Uterus (tissue), 2 donors: ENCODE results near the gene HINT1.

Source experiments
- CTCF ChIP-seq, 4 experiments: fragments of 200-600 bp in 2 of 4; fragments of 450-650 bp in 2 of 4; sonication (generic) in 2 of 4; IDR thresholded peaks; one replicate each; pipeline ENCODE4 v1.5.1; 2016 to 2019; ENCODE audit warnings: antibody characterized with exemption in 4 of 4, mild to moderate bottlenecking in 2 of 4, moderate library complexity in 1 of 4
- POLR2A ChIP-seq, 2 donors: fragments of 450-650 bp; IDR thresholded peaks; one replicate each; pipeline ENCODE4 v1.6.1; 2016; ENCODE audit warnings: antibody characterized with exemption in 2 of 2, mild to moderate bottlenecking in 1 of 2, moderate library complexity in 1 of 2

DNA sequence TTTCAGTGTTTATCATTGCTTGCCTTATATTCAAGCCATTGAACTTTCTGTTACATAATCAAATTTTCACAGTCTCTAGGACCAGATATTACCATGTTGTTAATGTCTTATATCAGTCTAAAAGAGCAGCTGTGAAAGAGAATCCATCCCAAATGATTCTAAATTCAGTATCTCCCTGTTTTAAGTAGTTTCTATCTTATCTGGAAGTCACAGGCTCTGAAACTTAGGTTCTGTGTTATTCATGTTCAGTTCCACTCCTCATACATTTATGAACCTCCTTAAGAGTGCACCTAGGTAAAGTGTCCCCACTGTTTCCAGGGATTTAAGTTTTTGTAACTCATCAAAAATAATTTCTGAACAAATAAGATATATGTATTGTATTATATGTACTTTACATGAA, 15.4 kb upstream of the HINT1 start:
- TF ChIP-seq CTCF (IDR thresholded peaks at IDR 0.05) (no peak), POLR2A (IDR thresholded peaks at IDR 0.05) (no peak)
